GM12875 (cell line): Measurements from ENCODE around the gene ZBTB32.

Experiments used
- H3K4me3 ChIP-seq: one replicate; pipeline ENCODE4 v1.5.1; 2011; ENCODE audit warnings: low read depth, low read length, control low read depth
- CTCF ChIP-seq: IDR thresholded peaks from 2 replicates; pipeline ENCODE4 v1.5.1; 2011; ENCODE audit warnings: low read depth, mild to moderate bottlenecking, control low read depth, inconsistent platforms, low read length, moderate library complexity, borderline replicate concordance; ENCODE audit not compliant: insufficient read depth

Gene ZBTB32

GRCh38 chr19:35732540-35733179 is 28.3 kb downstream of the ZBTB32 start:
- H3K4me3 ChIP-seq = no peak overlapping the region
- no peak for TF ChIP-seq CTCF

- TF ChIP-seq CTCF = no peak
- H3K4me3 ChIP-seq = no peak overlapping the region
Observed at GRCh38 chr19:35733180-35734125, 29.1 kb downstream of the ZBTB32 start.

- H3K4me3 ChIP-seq = no peak overlapping the region
- TF ChIP-seq CTCF = no peak
Observed at GRCh38 chr19:35734273-35734672, 29.9 kb downstream of the ZBTB32 start.

GRCh38 chr19:35734889-35735288 is 30.5 kb downstream of the ZBTB32 start:
- TF ChIP-seq CTCF = no peak
- no peak overlapping the region for H3K4me3 ChIP-seq

- no peak overlapping the region for H3K4me3 ChIP-seq
- no peak; the same call in 1 of the 2 replicates for TF ChIP-seq CTCF
Observed at GRCh38 chr19:35736913-35737886, 32.8 kb downstream of the ZBTB32 start.

GRCh38 chr19:35738021-35738886 is 33.9 kb downstream of the ZBTB32 start:
- H3K4me3 ChIP-seq = no peak overlapping the region
- TF ChIP-seq CTCF = no peak
